ENCODE data around the gene SETD1A.

Gene SETD1A

GRCh38 chr16:30980434-30980833, 22.9 kb downstream of the SETD1A start:
- in situ Hi-C loops (cut with MboI; ENCODE audit: low sequenced_read_pairs): no loop called here

- in situ Hi-C loops (cut with MboI; ENCODE audit: low sequenced_read_pairs): no loop called here
Measured at GRCh38 chr16:30980959-30981358, 23.4 kb downstream of the SETD1A start.

- in situ Hi-C loops (cut with MboI; ENCODE audit: low sequenced_read_pairs): no loop called here
Measured at GRCh38 chr16:30982548-30983288, 25.2 kb downstream of the SETD1A start.

GRCh38 chr16:30983289-30983889, 25.8 kb downstream of the SETD1A start:
- in situ Hi-C loops (cut with MboI; ENCODE audit: low sequenced_read_pairs): no loop called here

GRCh38 chr16:30983898-30984610, 26.5 kb downstream of the SETD1A start:
- in situ Hi-C loops (cut with MboI; ENCODE audit: low sequenced_read_pairs): no loop called here

GRCh38 chr16:30984669-30985400, 27.3 kb downstream of the SETD1A start, which contains the start of gene HSD3B7:
Gene HSD3B7, plus strand, starts transcription at chr16:30985207. Its CDS starts 452 bp downstream, at chr16:30985659.
- in situ Hi-C loops (cut with MboI; ENCODE audit: low sequenced_read_pairs): no loop called here

GRCh38 chr16:30985401-30986128, 28.0 kb downstream of the SETD1A start:
- in situ Hi-C loops (cut with MboI; ENCODE audit: low sequenced_read_pairs): no loop called here

- in situ Hi-C loops (cut with MboI; ENCODE audit: low sequenced_read_pairs): no loop called here
Measured at GRCh38 chr16:30986129-30986991, 28.8 kb downstream of the SETD1A start.

GRCh38 chr16:30987581-30988190, 30.1 kb downstream of the SETD1A start:
- in situ Hi-C loops (cut with MboI; ENCODE audit: low sequenced_read_pairs): no loop called here

GRCh38 chr16:30989469-30990047, 32.0 kb downstream of the SETD1A start:
- in situ Hi-C loops (cut with MboI; ENCODE audit: low sequenced_read_pairs): no loop called here

GRCh38 chr16:30990105-30990504, 32.6 kb downstream of the SETD1A start:
- in situ Hi-C loops (cut with MboI; ENCODE audit: low sequenced_read_pairs): no loop called here

- in situ Hi-C loops (cut with MboI; ENCODE audit: low sequenced_read_pairs): no loop called here
Measured at GRCh38 chr16:30991052-30991451, 33.5 kb downstream of the SETD1A start.

GRCh38 chr16:30992276-30992780, 34.8 kb downstream of the SETD1A start:
- in situ Hi-C loops (cut with MboI; ENCODE audit: low sequenced_read_pairs): no loop called here

- in situ Hi-C loops (cut with MboI; ENCODE audit: low sequenced_read_pairs): no loop called here
Measured at GRCh38 chr16:30992931-30993816, 35.6 kb downstream of the SETD1A start.

- in situ Hi-C loops (cut with MboI; ENCODE audit: low sequenced_read_pairs): no loop called here
Measured at GRCh38 chr16:30995927-30996323, 38.4 kb downstream of the SETD1A start.

GRCh38 chr16:30996324-30996984, 38.9 kb downstream of the SETD1A start:
- in situ Hi-C loops (cut with MboI; ENCODE audit: low sequenced_read_pairs): no loop called here
